K562 (cell line): ENCODE measurements around the gene MITD1. TPM values are rescaled to one million over a fixed set of nuclear protein-coding genes. Genes with fewer than 3 reads are reported as not detected.
A peak's percentile ranks its signal among the peaks of the same experiment; 100 is the strongest.

Source experiments
- BDP1 ChIP-seq: IDR thresholded peaks from 3 replicates; pipeline ENCODE4 v1.6.1; 2011; ENCODE audit not compliant: insufficient read length, insufficient read depth
- CBX2 ChIP-seq: fragments of 200-600 bp; sonication (generic); IDR thresholded peaks from one replicate; pipeline ENCODE4 v1.6.1; 2012; ENCODE audit warnings: mild to moderate bottlenecking, low read length, inconsistent platforms; ENCODE audit not compliant: insufficient read depth, poor library complexity, severe bottlenecking
- CBX5 ChIP-seq: IDR thresholded peaks from 2 replicates; pipeline ENCODE4 v1.6.1; 2014; ENCODE audit warnings: low read depth, borderline replicate concordance
- CREB1 ChIP-seq, 2 experiments: sonication (generic) in 1 of 2; formaldehyde crosslinking in 1 of 2; IDR thresholded peaks; 2 replicates each; pipeline versions ENCODE4 v1.6.1 to v1.8.0; 2012 to 2022; ENCODE audit warnings: inconsistent platforms in 1 of 2, mild to moderate bottlenecking in 1 of 2, missing genetic modification reagents in 1 of 2, moderate library complexity in 1 of 2
- ETV5 ChIP-seq: sonication (generic); formaldehyde crosslinking; IDR thresholded peaks from 2 replicates; pipeline ENCODE4 v1.4.0; 2020; ENCODE audit warnings: low read depth, mild to moderate bottlenecking, missing genetic modification reagents
- GABPA ChIP-seq: fragments of 200-800 bp; sonication (Bioruptor generic); conservative IDR thresholded peaks from 2 replicates; pipeline ENCODE4 v1.6.1; 2016; ENCODE audit warnings: low read depth, missing genetic modification characterization, missing compliant biosample characterization
- NCOR1 ChIP-seq: fragments of 450-650 bp; IDR thresholded peaks from 2 replicates; pipeline ENCODE4 v1.6.1; 2016; ENCODE audit warnings: mild to moderate bottlenecking, moderate library complexity
- NFATC3 ChIP-seq: fragments of 450-650 bp; IDR thresholded peaks from 2 replicates; pipeline ENCODE4 v1.6.1; 2017; ENCODE audit warnings: mild to moderate bottlenecking
- YY1 ChIP-seq, 3 experiments: IDR thresholded peaks; 2 replicates each; pipeline ENCODE4 v1.6.1; 2011; ENCODE audit warnings: low read length in 2 of 3, mild to moderate bottlenecking in 2 of 3, moderate library complexity in 2 of 3, borderline replicate concordance in 1 of 3, control low read depth in 1 of 3, low read depth in 1 of 3; ENCODE audit not compliant: insufficient read depth in 3 of 3, insufficient replicate concordance in 2 of 3, control insufficient read depth in 1 of 3, insufficient read length in 1 of 3; ENCODE audit errors: extremely low read depth in 1 of 3
- ZNF124 ChIP-seq: sonication (generic); formaldehyde crosslinking; IDR thresholded peaks from 2 replicates; pipeline ENCODE4 v1.8.1; 2022; ENCODE audit warnings: missing genetic modification reagents
- ZNF224 ChIP-seq: sonication (generic); formaldehyde crosslinking; IDR thresholded peaks from 2 replicates; pipeline ENCODE4 v1.8.0; 2022; ENCODE audit warnings: mild to moderate bottlenecking, missing genetic modification reagents
- polyA plus RNA-seq, 8 experiments: library from polyadenylated mRNA; depleted of rRNA in 4 of 8; stranded (reverse) in 5 of 8; unstranded in 3 of 8; fragments of >200 nt; fragmentation: Nextera tagmentation in 2 of 8; fragmentation: Illumina TruSeq in 1 of 8; extraction: Ambion mirVana in 2 of 8; extraction: Trizol in 1 of 8; gene quantifications; 2 replicates each; pipeline versions ENCODE4 v1.2.1 to v1.2.3, GENCODE V29; 2011 to 2014; ENCODE audit warnings: inconsistent platforms in 1 of 8, missing spikeins in 1 of 8
- total RNA-seq, 7 experiments: library from RNA; depleted of rRNA in 6 of 7; stranded (reverse); fragments of >200 nt in 6 of 7; fragmentation: Illumina TruSeq in 2 of 7; extraction: Trizol in 2 of 7; gene quantifications; 2 replicates each; pipeline versions ENCODE4 v1.2.1 to v1.2.3, GENCODE V29; 2011 to 2021; ENCODE audit warnings: low replicate concordance in 1 of 7
- TF ChIP-seq, protein P1 (sequence below): fragments of 200-800 bp; sonication (Bioruptor generic); IDR thresholded peaks from 2 replicates; pipeline ENCODE4 v1.6.1; 2017; ENCODE audit warnings: missing genetic modification characterization, missing compliant biosample characterization
- TF ChIP-seq, protein P2 (sequence below): fragments of 450-650 bp; formaldehyde crosslinking; IDR thresholded peaks from 2 replicates; pipeline ENCODE4 v1.4.0; 2020; ENCODE audit warnings: mild to moderate bottlenecking, moderate library complexity
- TF ChIP-seq, protein P3 (sequence below), 2 experiments: fragments of 450-650 bp; conservative IDR thresholded peaks; 2 replicates each; pipeline ENCODE4 v1.6.1; 2017; ENCODE audit warnings: mild to moderate bottlenecking in 2 of 2, moderate library complexity in 2 of 2
- TF ChIP-seq, protein P4 (sequence below): sonication (generic); formaldehyde crosslinking; IDR thresholded peaks from 2 replicates; pipeline ENCODE4 v1.9.0; 2022; ENCODE audit warnings: mild to moderate bottlenecking, missing genetic modification reagents
- TF ChIP-seq, protein P5 (sequence below): fragments of 450-650 bp; IDR thresholded peaks from 2 replicates; pipeline ENCODE4 v1.6.1; 2014; ENCODE audit warnings: low read depth, mild to moderate bottlenecking, moderate library complexity, borderline replicate concordance

The MITD1 gene
- total and polyA plus RNA-seq, 9 of the 15 experiments (the other 6 are each of a cell fraction or from before 2014, with no cell fraction given), result 19.6 to 71.8 (median 43.2) TPM

DNA sequence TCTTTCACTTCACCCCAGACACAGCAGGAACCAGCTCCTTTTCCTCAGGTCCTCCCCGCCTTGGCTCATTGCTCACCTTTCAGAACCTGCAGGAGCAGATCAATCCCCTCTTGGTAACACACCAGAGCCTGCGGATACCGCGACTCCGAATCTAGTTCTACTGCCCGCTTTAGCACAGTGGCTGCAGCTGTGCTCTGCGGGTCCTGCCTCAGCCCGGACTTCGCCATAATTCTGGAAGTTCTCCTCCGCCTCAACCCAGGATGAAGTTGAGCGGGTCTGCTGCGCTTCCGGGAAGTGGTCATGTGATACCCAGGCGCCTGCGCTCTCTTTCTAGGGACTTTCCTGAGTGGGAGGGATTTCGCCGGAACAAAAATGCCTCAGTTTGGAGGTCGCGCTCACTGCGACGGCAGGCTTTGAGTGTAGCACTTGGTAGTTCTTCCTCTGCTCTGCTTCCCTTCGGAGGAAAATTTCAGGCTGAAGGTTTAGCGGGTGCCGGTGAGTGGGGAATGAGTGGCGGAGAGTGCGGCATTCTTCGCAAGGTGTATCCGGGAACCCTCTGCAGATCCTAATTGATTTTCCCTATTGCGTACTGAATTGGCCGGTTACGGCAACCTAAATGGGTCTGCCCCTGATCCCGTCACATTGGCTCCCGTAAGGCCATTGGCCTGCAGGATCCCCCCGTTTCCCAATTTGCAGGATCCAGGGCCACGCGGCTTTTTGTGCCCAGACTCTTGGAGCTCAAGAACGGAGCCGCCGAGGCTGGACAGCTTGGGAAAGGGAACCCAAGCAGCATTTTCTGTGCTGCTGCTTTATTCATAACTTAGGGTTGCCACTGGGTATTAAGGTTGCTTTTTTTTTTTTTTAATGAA is at the start of gene MITD1, which contains the start of gene MRPL30 (continued):
- TF ChIP-seq, protein P1, sequence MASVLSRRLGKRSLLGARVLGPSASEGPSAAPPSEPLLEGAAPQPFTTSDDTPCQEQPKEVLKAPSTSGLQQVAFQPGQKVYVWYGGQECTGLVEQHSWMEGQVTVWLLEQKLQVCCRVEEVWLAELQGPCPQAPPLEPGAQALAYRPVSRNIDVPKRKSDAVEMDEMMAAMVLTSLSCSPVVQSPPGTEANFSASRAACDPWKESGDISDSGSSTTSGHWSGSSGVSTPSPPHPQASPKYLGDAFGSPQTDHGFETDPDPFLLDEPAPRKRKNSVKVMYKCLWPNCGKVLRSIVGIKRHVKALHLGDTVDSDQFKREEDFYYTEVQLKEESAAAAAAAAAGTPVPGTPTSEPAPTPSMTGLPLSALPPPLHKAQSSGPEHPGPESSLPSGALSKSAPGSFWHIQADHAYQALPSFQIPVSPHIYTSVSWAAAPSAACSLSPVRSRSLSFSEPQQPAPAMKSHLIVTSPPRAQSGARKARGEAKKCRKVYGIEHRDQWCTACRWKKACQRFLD (CRISPR knock-in tag), result peak; percentile 80; the same call in 1 of the 2 replicates
- TF ChIP-seq NCOR1, result no peak; the same call in 1 of the 2 replicates
- TF ChIP-seq CREB1 (IDR thresholded peaks at IDR 0.05), result 0 out of 2 replicates have a peak, but pooled peaks have one; percentile 28
- TF ChIP-seq CREB1 (CRISPR knock-in tag; IDR thresholded peaks at IDR 0.05), result peak; percentile 41
- TF ChIP-seq, protein P2, sequence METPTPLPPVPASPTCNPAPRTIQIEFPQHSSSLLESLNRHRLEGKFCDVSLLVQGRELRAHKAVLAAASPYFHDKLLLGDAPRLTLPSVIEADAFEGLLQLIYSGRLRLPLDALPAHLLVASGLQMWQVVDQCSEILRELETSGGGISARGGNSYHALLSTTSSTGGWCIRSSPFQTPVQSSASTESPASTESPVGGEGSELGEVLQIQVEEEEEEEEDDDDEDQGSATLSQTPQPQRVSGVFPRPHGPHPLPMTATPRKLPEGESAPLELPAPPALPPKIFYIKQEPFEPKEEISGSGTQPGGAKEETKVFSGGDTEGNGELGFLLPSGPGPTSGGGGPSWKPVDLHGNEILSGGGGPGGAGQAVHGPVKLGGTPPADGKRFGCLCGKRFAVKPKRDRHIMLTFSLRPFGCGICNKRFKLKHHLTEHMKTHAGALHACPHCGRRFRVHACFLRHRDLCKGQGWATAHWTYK (CRISPR knock-in tag), result 0 out of 2 replicates have a peak, but pooled peaks have one; percentile 48
- TF ChIP-seq NFATC3, result peak; percentile 72; the same call in 1 of the 2 replicates
- TF ChIP-seq CBX2, result no peak
- no peak; the same call in 1 of the 2 replicates for TF ChIP-seq CBX5
- TF ChIP-seq, protein P3, sequence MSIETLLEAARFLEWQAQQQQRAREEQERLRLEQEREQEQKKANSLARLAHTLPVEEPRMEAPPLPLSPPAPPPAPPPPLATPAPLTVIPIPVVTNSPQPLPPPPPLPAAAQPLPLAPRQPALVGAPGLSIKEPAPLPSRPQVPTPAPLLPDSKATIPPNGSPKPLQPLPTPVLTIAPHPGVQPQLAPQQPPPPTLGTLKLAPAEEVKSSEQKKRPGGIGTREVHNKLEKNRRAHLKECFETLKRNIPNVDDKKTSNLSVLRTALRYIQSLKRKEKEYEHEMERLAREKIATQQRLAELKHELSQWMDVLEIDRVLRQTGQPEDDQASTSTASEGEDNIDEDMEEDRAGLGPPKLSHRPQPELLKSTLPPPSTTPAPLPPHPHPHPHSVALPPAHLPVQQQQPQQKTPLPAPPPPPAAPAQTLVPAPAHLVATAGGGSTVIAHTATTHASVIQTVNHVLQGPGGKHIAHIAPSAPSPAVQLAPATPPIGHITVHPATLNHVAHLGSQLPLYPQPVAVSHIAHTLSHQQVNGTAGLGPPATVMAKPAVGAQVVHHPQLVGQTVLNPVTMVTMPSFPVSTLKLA (conservative IDR thresholded peaks at IDR 0.05), result peak; percentile 79 to 89
- TF ChIP-seq GABPA (tag), result peak; percentile 97
- TF ChIP-seq BDP1, result no peak
- TF ChIP-seq ETV5, result peak; percentile 66; the same call in 1 of the 2 replicates
- TF ChIP-seq, protein P4, sequence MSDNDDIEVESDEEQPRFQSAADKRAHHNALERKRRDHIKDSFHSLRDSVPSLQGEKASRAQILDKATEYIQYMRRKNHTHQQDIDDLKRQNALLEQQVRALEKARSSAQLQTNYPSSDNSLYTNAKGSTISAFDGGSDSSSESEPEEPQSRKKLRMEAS (CRISPR knock-in tag), result peak; percentile 61
- TF ChIP-seq, protein P5, sequence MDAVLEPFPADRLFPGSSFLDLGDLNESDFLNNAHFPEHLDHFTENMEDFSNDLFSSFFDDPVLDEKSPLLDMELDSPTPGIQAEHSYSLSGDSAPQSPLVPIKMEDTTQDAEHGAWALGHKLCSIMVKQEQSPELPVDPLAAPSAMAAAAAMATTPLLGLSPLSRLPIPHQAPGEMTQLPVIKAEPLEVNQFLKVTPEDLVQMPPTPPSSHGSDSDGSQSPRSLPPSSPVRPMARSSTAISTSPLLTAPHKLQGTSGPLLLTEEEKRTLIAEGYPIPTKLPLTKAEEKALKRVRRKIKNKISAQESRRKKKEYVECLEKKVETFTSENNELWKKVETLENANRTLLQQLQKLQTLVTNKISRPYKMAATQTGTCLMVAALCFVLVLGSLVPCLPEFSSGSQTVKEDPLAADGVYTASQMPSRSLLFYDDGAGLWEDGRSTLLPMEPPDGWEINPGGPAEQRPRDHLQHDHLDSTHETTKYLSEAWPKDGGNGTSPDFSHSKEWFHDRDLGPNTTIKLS, result peak; percentile 60; the same call in 1 of the 2 replicates
- TF ChIP-seq ZNF224 (CRISPR knock-in tag), result no peak
- TF ChIP-seq YY1 (IDR thresholded peaks at IDR 0.05; ENCODE audit: borderline replicate concordance in 1 of 3, control insufficient read depth in 1 of 3, extremely low read depth in 1 of 3, insufficient read depth in 3 of 3, insufficient read length in 1 of 3, insufficient replicate concordance in 2 of 3, low read depth in 1 of 3, low read length in 2 of 3), result peak in 2 of 3 experiments; percentile 44 to 74
- no peak for TF ChIP-seq ZNF124 (CRISPR knock-in tag)
